HG03103 (cell line): ENCODE measurements around the gene GMDS.

Source experiments
- ATAC-seq: cut with Tn5 transposase; IDR thresholded peaks from one replicate; pipeline ENCODE4 v1.9.1; 2021; ENCODE audit warnings: low read depth; ENCODE audit not compliant: unreplicated experiment

Gene GMDS

GRCh38 chr6:2016040-2016439, 229.4 kb downstream of the GMDS start:
- ATAC-seq, result no peak

- ATAC-seq, result no peak
These were observed 236.9 kb downstream of the GMDS start for GRCh38 chr6:2008383-2008976.

- no peak for ATAC-seq
These were observed 238.2 kb downstream of the GMDS start for GRCh38 chr6:2007165-2007564.

GRCh38 chr6:2004888-2005287, 240.5 kb downstream of the GMDS start:
- ATAC-seq, result no peak

- ATAC-seq, result no peak
These were observed 244.4 kb downstream of the GMDS start for GRCh38 chr6:2000962-2001361.

GRCh38 chr6:1997702-1998101, 247.7 kb downstream of the GMDS start:
- no peak for ATAC-seq

GRCh38 chr6:1995636-1996035, 249.8 kb downstream of the GMDS start:
- ATAC-seq, result no peak

GRCh38 chr6:1993042-1993441, 252.4 kb downstream of the GMDS start:
- ATAC-seq, result no peak

GRCh38 chr6:1991332-1991878, 254.0 kb downstream of the GMDS start:
- no peak for ATAC-seq

GRCh38 chr6:1988843-1989242, 256.6 kb downstream of the GMDS start:
- ATAC-seq, result no peak

- ATAC-seq, result no peak
These were observed 257.8 kb downstream of the GMDS start for GRCh38 chr6:1987640-1988039.

GRCh38 chr6:1986454-1987243, 258.8 kb downstream of the GMDS start:
- no peak for ATAC-seq

- ATAC-seq, result no peak
These were observed 260.9 kb downstream of the GMDS start for GRCh38 chr6:1984346-1984994.

- no peak for ATAC-seq
These were observed 261.6 kb downstream of the GMDS start for GRCh38 chr6:1983850-1984249.

- ATAC-seq, result no peak
These were observed 272.4 kb downstream of the GMDS start for GRCh38 chr6:1972962-1973361.

- ATAC-seq, result no peak
These were observed 273.8 kb downstream of the GMDS start for GRCh38 chr6:1971612-1972011.

GRCh38 chr6:1970151-1970561, 275.2 kb downstream of the GMDS start:
- ATAC-seq, result no peak

GRCh38 chr6:1966713-1967112, 278.7 kb downstream of the GMDS start:
- ATAC-seq, result no peak

GRCh38 chr6:1965596-1966224, 279.7 kb downstream of the GMDS start:
- ATAC-seq, result no peak

GRCh38 chr6:1963596-1963995, 281.8 kb downstream of the GMDS start:
- no peak for ATAC-seq

GRCh38 chr6:1962201-1962600, 283.2 kb downstream of the GMDS start:
- no peak for ATAC-seq
